Activated naive CD4-positive, alpha-beta T cell treated with anti-CD3 and anti-CD28 coated beads, Interleukin-2, amount 50 U/mL, for 72 hours (primary cell): Measurements from ENCODE around the gene CLK1. TPM values are rescaled to one million over a fixed set of nuclear protein-coding genes. Genes with fewer than 3 reads are reported as not detected.
"Not testable (repeated sequence)": the region's sequence is repeated elsewhere in the genome, so short reads cannot be mapped to it uniquely, and the experiment has no call there.

Source experiments
- ATAC-seq, 2 donors: fragments of 150-1000 bp; cut with Tn5 transposase; 2 replicates each; pipeline ENCODE4 v1.10.0; 2021; ENCODE audit warnings: mild to moderate bottlenecking in 2 of 2, moderate library complexity in 2 of 2
- DNase-seq, 2 donors: peaks; one replicate each; pipeline ENCODE4 v3.0.0; 2021 to 2022; ENCODE audit warnings: low spot score in 2 of 2
- H3K27ac Mint-ChIP-seq, 2 donors: one replicate each; pipeline ENCODE4 v1.8.0; 2022; ENCODE audit warnings: mild to moderate bottlenecking in 2 of 2, mixed read lengths in 2 of 2
- H3K36me3 Mint-ChIP-seq, 2 donors: one replicate each; pipeline ENCODE4 v1.8.0; 2022; ENCODE audit warnings: mixed read lengths in 2 of 2
- H3K9me3 Mint-ChIP-seq, 2 donors: one replicate each; pipeline ENCODE4 v1.8.0; 2022; ENCODE audit warnings: mixed read lengths in 2 of 2
- total RNA-seq, 2 donors: library from RNA; stranded (reverse); gene quantifications; one replicate each; pipeline ENCODE4 v1.2.3, GENCODE V29; 2022

The CLK1 gene
- total RNA-seq, 2 donors from 2014 or later: 138 to 261 TPM

DNA sequence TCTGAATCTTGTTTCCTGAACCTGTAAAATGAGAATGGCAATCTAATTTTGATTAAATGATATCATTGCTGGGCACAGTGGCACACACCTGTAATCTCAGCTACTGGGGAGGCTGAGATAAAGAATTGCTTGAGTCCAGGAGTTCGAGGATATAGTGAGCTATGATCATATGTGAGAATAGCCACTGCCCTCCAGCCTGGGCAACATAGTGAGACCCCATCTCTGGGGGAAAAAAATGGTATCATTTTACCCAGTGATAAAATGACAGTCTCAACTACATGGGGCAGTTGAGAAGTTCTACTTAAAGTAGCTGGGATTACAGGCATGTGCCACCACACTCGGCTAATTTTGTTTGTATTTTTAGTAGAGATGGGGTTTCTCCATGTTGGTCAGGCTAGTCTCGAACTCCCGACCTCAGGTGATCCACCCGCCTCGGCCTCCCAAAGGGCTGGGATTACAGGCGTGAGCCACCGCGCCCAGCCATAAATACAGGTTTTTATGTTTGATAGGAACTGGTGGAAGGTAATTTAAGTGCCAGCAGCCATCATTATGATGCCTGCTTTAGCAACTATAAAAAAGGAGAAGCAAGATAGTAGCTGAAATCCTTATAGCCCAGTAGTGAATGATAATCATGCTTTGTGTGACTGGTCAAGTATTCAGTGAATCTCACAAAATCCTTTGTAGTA lies 35.7 kb downstream of the CLK1 start:
- DNase-seq (no peak), ATAC-seq (peak in 1 of 2 donors; percentile 7)
- Mint-ChIP-seq H3K27ac (peak overlapping the region in 1 of 2 donors; percentile 48), H3K9me3 (no peaks in the 10 kb centered on the region), H3K36me3 (peaks cover 0 to 11% of the 10 kb centered on the region in 2 donors)

DNA sequence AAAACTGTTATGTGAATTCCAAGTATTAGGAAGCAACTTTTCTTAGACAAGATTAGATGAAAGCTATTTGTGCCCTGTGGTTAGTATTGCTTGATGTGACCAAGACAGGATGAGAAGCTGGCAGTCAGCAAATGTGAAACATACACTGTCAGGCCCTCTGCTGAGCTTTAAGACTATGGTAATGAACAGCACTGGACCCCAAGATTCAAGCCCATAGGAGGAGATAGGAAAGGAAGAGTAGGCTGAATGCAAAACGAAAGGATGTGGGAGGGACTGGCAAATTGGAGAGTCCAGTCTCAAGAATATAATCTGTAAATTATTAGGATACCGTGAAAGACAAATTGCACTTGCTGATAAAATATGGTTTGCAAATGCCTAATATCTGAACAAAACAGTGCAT lies 36.4 kb downstream of the CLK1 start:
- DNase-seq: no peak
- H3K27ac Mint-ChIP-seq: no peak overlapping the region
- no peaks in the 10 kb centered on the region for H3K9me3 Mint-ChIP-seq
- ATAC-seq: no peak
- H3K36me3 Mint-ChIP-seq: peaks cover 0 to 11% of the 10 kb centered on the region in 2 donors

DNA sequence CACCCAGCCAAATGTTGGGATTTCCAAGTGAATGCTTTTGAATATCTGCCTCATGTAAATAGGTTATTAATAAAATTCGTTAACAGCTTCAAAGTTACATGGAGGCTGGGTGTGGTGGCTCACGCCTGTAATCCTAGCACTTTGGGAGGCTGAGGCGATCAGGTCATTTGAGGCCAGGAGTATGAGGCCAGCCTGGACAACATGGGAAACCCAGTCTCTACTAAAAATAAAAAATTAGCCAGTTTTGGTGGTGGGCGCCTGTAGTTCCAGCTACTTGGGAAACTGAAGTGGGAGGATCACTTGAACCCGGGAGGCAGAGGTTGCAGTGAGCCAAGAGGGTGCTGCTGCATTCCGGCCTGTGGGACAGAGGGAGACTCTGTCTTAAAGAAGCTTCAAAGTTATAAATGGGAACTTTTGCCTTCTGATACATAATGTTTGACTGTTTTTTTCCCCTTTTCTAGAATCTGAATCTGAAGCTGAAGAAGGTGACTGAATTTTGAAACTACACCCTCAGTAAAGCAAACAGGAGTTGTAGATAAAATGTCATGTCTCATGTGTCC lies 42.7 kb downstream of the CLK1 start:
- Mint-ChIP-seq H3K27ac (peak overlapping the region in 1 of 2 donors; percentile 44), H3K36me3 (peaks cover 32 to 44% of the 10 kb centered on the region in 2 donors), H3K9me3 (no peaks in the 10 kb centered on the region)
- DNase-seq: no peak
- ATAC-seq: no peak

DNA sequence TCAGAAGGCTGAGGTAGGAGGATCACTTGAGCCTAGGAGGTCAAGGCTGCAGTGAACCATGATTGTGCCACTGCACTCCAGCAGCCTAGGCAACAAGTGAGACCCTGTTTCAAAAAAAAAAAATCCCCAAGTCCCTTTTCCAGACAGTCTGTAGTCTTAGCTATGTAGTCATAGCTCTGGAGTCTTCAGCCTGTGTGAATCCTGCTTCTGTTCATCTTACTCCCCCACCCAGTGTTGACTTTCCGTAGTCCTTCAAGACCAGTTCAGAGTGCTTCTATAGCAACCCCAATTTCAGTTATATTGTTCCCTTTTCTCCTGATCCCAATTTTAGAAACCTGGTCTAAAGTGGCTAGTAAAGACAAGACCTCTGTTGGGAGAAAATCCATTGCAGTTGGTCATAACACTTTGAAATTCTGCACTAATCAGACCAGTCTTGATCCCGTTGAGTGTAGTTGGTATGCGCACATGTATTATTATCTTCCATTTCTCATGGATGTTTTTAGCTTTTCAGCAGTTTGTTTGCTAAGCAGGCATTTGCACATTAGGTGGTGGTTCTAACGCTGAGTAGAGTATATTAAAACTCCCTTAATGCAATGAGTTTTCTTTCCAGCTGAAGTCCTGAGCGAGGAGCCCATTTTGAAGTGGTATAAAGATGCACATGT lies 43.8 kb downstream of the CLK1 start:
- Mint-ChIP-seq H3K9me3 (no peaks in the 10 kb centered on the region), H3K27ac (peak overlapping the region in 1 of 2 donors; percentile 65), H3K36me3 (peaks cover 42 to 54% of the 10 kb centered on the region in 2 donors)
- no peak for DNase-seq
- no peak for ATAC-seq

DNA sequence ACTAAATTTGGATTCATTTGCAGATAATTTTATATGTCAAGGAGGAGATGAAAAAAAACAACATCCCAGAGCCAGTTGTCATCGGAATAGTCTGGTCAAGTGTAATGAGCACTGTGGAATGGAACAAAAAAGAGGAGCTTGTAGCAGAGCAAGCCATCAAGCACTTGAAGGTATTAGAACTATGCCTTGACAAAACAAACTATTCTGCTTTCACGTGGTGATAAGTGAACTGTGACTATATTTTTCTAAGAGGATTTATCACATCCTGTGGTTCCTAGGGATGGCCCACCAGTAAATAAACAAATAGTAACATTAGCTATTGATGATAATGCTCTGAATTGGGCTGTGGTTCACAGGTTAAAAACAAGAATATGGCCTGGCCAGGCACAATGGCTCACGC lies 45.7 kb downstream of the CLK1 start:
- H3K36me3 Mint-ChIP-seq: peaks cover 62 to 74% of the 10 kb centered on the region in 2 donors
- peak overlapping the region in 1 of 2 donors; percentile 72 for H3K27ac Mint-ChIP-seq
- ATAC-seq, H3K9me3 Mint-ChIP-seq, DNase-seq: not testable (repeated sequence)

DNA sequence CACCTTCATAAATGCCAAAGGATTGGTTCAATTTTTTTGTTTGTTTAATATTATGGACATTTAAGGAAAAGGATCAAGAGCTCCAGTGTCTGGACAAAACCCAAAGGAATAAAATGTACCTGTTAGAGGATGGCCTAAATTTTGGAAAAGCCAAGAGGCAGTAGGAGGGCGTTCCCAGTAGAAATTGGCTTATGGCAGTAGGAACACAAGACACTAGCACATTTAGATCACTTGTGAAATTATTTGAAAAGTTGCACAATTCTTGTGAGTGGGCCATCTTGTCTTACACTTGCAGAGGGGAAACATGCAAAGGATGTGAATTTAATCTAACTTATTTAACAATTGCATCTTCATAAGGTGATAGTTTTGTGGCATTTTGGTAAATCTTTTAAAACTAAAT lies 49.5 kb downstream of the CLK1 start:
- H3K36me3 Mint-ChIP-seq: peaks cover 64 to 67% of the 10 kb centered on the region in 2 donors
- H3K27ac Mint-ChIP-seq: peak overlapping the region; percentile 90 to 96
- no peak for DNase-seq

DNA sequence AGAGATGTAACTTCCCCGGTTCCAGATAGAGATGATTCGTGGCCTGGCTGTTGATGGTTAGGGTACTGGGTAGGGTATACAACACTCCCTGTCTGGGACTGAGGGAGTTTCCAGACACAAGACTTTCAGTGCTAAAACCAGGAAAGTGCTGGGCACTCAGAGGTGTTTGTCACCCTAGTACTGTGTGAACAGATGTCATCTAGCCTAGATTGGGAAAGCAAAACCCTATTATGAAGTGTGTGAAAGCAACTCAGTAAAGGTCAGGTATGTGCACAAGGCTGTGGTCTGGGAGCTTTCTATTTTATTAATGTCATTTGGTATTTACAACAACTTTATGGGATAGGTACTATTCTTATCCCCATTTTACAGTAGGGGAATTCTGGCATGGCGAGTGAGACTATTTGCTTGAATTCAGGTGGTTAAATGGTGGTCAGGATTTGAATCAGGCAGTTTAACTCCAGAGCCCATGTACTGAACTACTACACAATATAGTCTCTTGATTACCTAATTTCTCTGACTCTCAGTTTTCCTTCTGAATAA lies 50.1 kb downstream of the CLK1 start:
- DNase-seq: peak; percentile 28 to 70
- Mint-ChIP-seq H3K27ac (peak overlapping the region; percentile 90 to 96), H3K9me3 (no peaks in the 10 kb centered on the region), H3K36me3 (peaks cover 64 to 67% of the 10 kb centered on the region in 2 donors)
- peak; percentile 52 to 60 for ATAC-seq

More for the DNA sequence above, 49.5 kb downstream of the CLK1 start:
- H3K9me3 Mint-ChIP-seq: no peaks in the 10 kb centered on the region
- no peak for ATAC-seq

DNA sequence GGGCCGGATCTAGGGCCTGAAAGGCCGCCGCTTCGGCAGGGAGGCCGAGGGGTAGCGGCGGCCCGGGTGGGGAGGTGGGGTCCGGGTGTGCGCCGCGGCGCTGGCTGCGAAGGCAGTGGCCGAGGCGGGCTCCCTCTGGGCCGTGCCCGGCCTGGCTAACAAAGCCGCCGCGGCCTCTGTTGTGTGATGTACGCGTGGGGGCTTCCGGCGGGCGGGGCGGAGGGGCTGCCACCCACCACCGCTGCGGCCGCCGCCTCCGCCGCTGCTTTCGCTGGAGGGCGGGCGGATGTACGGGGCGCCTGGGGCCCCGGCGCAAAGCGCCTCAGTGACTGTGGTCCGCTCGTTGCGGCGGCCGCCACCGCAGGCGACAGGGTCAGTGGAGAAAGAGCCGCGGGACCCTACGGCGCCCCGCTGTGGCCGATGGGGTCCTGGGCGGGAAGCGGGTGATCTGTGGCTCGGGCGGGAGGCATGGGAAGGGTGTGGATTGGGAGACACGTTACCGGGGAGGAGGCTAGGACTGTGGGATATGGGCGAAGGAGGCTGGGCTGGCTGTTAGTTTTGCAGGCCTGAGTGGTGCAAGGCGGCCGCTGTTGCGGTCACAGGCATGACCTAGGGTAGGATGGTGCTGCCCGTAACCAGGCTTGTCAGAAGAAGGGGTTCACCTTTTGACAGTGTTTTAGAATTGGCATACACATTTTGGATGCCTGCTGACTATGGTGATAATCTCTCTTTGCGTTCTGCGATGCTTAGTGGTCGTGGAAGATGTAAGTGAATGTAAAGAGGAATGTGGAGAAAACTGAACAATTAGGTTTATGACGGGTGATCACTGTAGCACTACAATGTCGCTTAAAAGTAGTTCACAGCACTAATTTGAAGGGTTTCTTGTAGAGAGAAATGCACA lies 52.1 kb downstream of the CLK1 start:
- Mint-ChIP-seq H3K9me3 (no peaks in the 10 kb centered on the region), H3K36me3 (peaks cover 47 to 49% of the 10 kb centered on the region in 2 donors), H3K27ac (peak overlapping the region; percentile 99 to 100)
- ATAC-seq (peak; percentile 48 to 49), DNase-seq (peak; percentile 61 to 85)

DNA sequence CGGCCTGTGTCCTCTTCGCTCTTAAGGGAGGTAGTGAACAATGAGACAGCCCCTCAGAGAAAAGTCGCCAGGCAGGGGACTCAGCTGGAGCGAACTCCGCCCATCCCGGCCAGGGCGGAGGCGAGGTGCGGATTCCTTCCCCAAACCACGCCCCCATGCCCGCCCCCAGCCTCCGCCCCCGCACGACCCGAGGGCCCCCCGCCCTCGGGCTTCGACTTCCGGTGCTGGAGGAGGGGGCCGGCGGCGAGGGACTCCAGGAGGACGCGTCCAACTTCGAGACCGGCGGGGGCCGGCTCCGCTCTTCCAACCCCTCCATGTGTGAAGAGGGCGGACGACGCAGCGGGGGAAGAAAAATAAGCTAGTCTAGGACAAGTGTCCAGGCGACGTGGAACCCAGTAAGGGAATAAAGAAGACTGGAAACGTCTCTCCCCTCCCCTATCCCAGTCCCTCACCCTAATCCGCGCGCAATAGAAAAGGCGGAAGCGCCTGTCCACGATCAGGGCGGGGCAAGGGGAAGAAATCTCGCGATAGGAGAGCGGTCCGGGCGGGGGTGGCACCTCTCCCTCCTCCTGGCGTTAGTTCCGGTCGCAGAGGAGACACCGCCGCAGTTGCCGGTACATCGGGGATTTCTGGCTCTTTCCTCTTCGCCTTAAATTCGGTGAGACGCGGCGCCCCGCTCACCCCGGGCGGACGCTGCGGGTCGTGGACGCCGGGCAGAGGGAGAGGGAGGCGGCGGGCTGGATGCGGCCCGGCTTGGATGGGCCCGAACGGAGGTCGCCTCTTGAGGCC lies 52.9 kb downstream of the CLK1 start, which contains the start of gene BZW1:
BZW1 (plus strand) TSS at position 578 of the 789 bp plus-strand sequence. CDS start 1,308 bp downstream, outside the sequence.
- ATAC-seq (peak; percentile 74 to 84), DNase-seq (peak; percentile 95 to 96)
- Mint-ChIP-seq H3K36me3 (peaks cover 39 to 41% of the 10 kb centered on the region in 2 donors), H3K9me3 (no peaks in the 10 kb centered on the region), H3K27ac (peak within 1 kb of the TSS; percentile 99 to 100)

DNA sequence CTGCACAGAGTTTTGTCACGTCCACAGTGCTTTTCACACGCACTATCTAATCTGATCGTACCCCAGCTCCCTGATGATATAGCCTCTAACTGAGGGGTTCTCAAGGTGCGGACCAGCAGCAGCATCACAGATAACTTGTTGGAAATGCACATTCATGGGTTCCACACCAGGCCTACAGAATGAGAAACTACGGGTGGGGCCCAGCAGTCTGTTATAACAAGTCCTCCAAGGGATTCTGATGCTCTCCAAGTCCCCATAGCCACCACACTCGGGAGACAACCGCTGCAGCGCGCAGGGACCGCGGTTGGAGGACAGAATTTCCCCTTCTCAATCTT lies 53.5 kb downstream of the CLK1 start:
- Mint-ChIP-seq H3K9me3 (no peaks in the 10 kb centered on the region), H3K36me3 (peaks cover 34 to 35% of the 10 kb centered on the region in 2 donors), H3K27ac (peak overlapping the region; percentile 77 to 100)
- ATAC-seq (no peak), DNase-seq (no peak)

DNA sequence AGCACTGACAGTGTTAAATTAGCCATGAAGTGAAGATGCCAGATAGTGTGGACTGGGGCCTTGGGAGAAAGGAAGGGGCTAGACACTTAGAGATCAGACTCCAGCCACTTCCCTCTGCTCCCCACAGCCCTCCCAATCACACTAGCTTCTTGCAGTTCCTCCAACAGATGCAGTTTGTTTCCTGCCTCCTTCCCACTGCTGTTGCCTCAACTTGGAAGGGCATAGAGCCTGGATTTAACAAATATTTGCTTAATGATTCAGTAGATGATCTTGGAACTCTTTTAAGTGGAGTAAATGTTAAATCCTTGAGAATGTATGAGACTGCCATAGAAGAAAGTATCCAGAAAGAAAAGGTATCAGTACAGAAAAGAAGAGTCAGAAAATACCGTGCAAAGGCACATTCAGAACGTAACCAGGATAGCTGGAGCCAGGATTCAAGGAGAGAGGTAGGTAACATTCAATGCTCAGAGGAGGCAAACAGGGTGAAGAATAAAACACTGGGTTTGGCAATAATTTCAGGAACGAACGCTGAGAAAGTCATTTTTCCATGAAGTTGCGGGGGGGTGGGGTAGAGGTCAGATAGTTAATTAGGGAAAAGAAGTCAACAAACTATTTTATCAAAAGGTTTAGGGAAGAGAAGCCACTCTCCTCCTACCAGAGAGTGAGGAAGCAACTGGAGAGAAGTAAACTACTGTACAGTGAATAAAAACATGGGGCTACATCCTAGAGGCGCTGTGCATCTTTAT lies 54.0 kb downstream of the CLK1 start:
- ATAC-seq: no peak

DNA sequence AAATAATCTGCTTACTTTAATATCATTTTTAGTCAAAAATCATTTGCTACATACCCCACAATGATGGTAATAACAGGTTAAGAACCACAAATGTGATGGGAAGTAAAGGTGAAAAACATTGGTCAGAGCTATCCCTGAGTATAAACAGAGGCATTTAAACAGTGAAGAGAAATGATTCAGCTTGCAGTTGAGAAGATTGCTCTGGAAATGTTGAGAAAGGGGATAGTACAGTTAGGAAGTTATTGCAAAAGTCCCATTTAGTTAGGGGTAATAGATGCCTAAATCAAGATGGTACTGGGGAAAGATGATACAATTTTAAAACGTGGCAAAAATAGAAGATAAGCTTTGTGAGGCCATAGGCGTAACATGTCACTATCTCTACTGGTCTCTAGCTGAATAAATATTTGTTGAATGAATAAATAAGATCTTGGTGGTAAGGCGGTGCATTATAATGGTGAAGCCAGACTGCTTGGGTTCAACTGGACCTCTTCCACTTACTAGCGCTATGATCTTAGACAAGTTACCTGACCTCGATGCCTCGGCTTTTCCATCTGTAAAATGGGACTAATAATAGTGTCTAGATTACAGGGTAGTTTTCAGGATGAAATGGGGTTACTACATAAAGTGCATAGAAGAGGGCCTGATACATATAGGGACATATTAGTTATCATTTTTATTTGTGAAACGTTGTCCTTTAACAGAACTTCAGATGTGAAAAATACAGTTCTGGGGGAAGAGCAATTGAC lies 54.8 kb downstream of the CLK1 start:
- Mint-ChIP-seq H3K27ac (peak overlapping the region in 1 of 2 donors; percentile 100), H3K36me3 (peaks cover 21 to 22% of the 10 kb centered on the region in 2 donors), H3K9me3 (no peaks in the 10 kb centered on the region)
- no peak for ATAC-seq
- DNase-seq: no peak

More for the DNA sequence above, 54.0 kb downstream of the CLK1 start:
- no peak for DNase-seq
- peaks cover 28 to 30% of the 10 kb centered on the region in 2 donors for H3K36me3 Mint-ChIP-seq
- H3K9me3 Mint-ChIP-seq: no peaks in the 10 kb centered on the region
- H3K27ac Mint-ChIP-seq: peak overlapping the region in 1 of 2 donors; percentile 100
